Occipital lobe (tissue), 2 donors: ENCODE results near the gene WRNIP1. TPM values are rescaled to one million over a fixed set of nuclear protein-coding genes. Genes with fewer than 3 reads are reported as not detected.
"Not testable (repeated sequence)": the region's sequence is repeated elsewhere in the genome, so short reads cannot be mapped to it uniquely, and the experiment has no call there.

ENCODE experiments used
- DNase-seq: peaks from one replicate; lab custom pipeline; 2025; lab: John Stamatoyannopoulos, UW
- total RNA-seq: library from RNA; depleted of rRNA; stranded (reverse); fragments of >200 nt; gene quantifications from one replicate; pipeline ENCODE4 v1.2.3, GENCODE V29; 2014

The WRNIP1 gene
- total RNA-seq, 1 donor from 2014 or later = 48.7 TPM

- no peak for DNase-seq
These were observed 4.0 kb upstream of the WRNIP1 start for GRCh38 chr6:2760882-2761842.

- not testable (repeated sequence) for DNase-seq
These were observed 2.3 kb upstream of the WRNIP1 start for GRCh38 chr6:2762868-2763267.

- DNase-seq = no peak
These were observed 1.8 kb upstream of the WRNIP1 start for GRCh38 chr6:2763345-2763841.

GRCh38 chr6:2763876-2764540 is 1.2 kb upstream of the WRNIP1 start:
- no peak for DNase-seq

- DNase-seq = peak; percentile 52
These were observed 505 bp upstream of the WRNIP1 start for GRCh38 chr6:2764610-2765165.

GRCh38 chr6:2765896-2766766 is 938 bp downstream of the WRNIP1 start:
- no peak for DNase-seq

- no peak for DNase-seq
These were observed 1.8 kb downstream of the WRNIP1 start for GRCh38 chr6:2766767-2767656.

GRCh38 chr6:2767657-2768524 is 2.7 kb downstream of the WRNIP1 start:
- no peak for DNase-seq

- no peak for DNase-seq
These were observed 3.5 kb downstream of the WRNIP1 start for GRCh38 chr6:2768696-2769095.

GRCh38 chr6:2770171-2770570 is 5.0 kb downstream of the WRNIP1 start:
- no peak for DNase-seq

- no peak for DNase-seq
These were observed 5.9 kb downstream of the WRNIP1 start for GRCh38 chr6:2771079-2771478.

GRCh38 chr6:2772840-2773239 is 7.6 kb downstream of the WRNIP1 start:
- DNase-seq = no peak

GRCh38 chr6:2773449-2773848 is 8.3 kb downstream of the WRNIP1 start:
- no peak for DNase-seq

- no peak for DNase-seq
These were observed 9.8 kb downstream of the WRNIP1 start for GRCh38 chr6:2775003-2775402.

GRCh38 chr6:2777249-2777648 is 12.1 kb downstream of the WRNIP1 start:
- no peak for DNase-seq

GRCh38 chr6:2780102-2780737 is 15.0 kb downstream of the WRNIP1 start:
- DNase-seq = no peak

- no peak for DNase-seq
These were observed 16.6 kb downstream of the WRNIP1 start for GRCh38 chr6:2781685-2782355.

GRCh38 chr6:2782356-2782708 is 17.1 kb downstream of the WRNIP1 start:
- no peak for DNase-seq
